Measurements from ENCODE around the gene ERC1.

The ERC1 gene

GRCh38 chr12:1473418-1473817 is 482.4 kb downstream of the ERC1 start:
- Histone ChIP-seq H3K9ac (ENCODE audit: low read length) (no peak overlapping the region), H3K27me3 (ENCODE audit: control insufficient read depth, insufficient read depth, low read length) (no peaks in the 10 kb centered on the region), H3K36me3 (ENCODE audit: control insufficient read depth, low read depth, low read length) (no peaks in the 10 kb centered on the region), H3K4me3 (ENCODE audit: low read length) (no peak overlapping the region), H3K9me3 (ENCODE audit: control insufficient read depth, low read depth, low read length) (no peaks in the 10 kb centered on the region), H3K4me1 (ENCODE audit: control insufficient read depth, low read depth, low read length) (peaks cover 14% of the 10 kb centered on the region), H3K27ac (ENCODE audit: low read length) (no peak overlapping the region)

GRCh38 chr12:1474041-1474573 is 483.1 kb downstream of the ERC1 start:
- H3K4me3 ChIP-seq (ENCODE audit: low read length): no peak overlapping the region
- no peak overlapping the region for H3K9ac ChIP-seq (ENCODE audit: low read length)
- no peaks in the 10 kb centered on the region for H3K36me3 ChIP-seq (ENCODE audit: control insufficient read depth, low read depth, low read length)
- H3K27ac ChIP-seq (ENCODE audit: low read length): no peak overlapping the region
- H3K9me3 ChIP-seq (ENCODE audit: control insufficient read depth, low read depth, low read length): no peaks in the 10 kb centered on the region
- H3K4me1 ChIP-seq (ENCODE audit: control insufficient read depth, low read depth, low read length): peaks cover 14% of the 10 kb centered on the region
- no peaks in the 10 kb centered on the region for H3K27me3 ChIP-seq (ENCODE audit: control insufficient read depth, insufficient read depth, low read length)

GRCh38 chr12:1474574-1475153 is 483.6 kb downstream of the ERC1 start:
- Histone ChIP-seq H3K9me3 (ENCODE audit: control insufficient read depth, low read depth, low read length) (no peaks in the 10 kb centered on the region), H3K36me3 (ENCODE audit: control insufficient read depth, low read depth, low read length) (no peaks in the 10 kb centered on the region), H3K4me1 (ENCODE audit: control insufficient read depth, low read depth, low read length) (peaks cover 14% of the 10 kb centered on the region), H3K4me3 (ENCODE audit: low read length) (no peak overlapping the region), H3K27ac (ENCODE audit: low read length) (no peak overlapping the region), H3K27me3 (ENCODE audit: control insufficient read depth, insufficient read depth, low read length) (no peaks in the 10 kb centered on the region), H3K9ac (ENCODE audit: low read length) (no peak overlapping the region)

GRCh38 chr12:1479645-1480044 is 488.6 kb downstream of the ERC1 start:
- Histone ChIP-seq H3K9ac (ENCODE audit: low read length) (no peak overlapping the region), H3K36me3 (ENCODE audit: control insufficient read depth, low read depth, low read length) (no peaks in the 10 kb centered on the region), H3K4me1 (ENCODE audit: control insufficient read depth, low read depth, low read length) (peaks cover 7% of the 10 kb centered on the region), H3K27ac (ENCODE audit: low read length) (no peak overlapping the region), H3K27me3 (ENCODE audit: control insufficient read depth, insufficient read depth, low read length) (no peaks in the 10 kb centered on the region), H3K4me3 (ENCODE audit: low read length) (no peak overlapping the region), H3K9me3 (ENCODE audit: control insufficient read depth, low read depth, low read length) (no peaks in the 10 kb centered on the region)

GRCh38 chr12:1481326-1481725 is 490.3 kb downstream of the ERC1 start:
- Histone ChIP-seq H3K9ac (ENCODE audit: low read length) (no peak overlapping the region), H3K4me3 (ENCODE audit: low read length) (no peak overlapping the region)

GRCh38 chr12:1481906-1482305 is 490.9 kb downstream of the ERC1 start:
- Histone ChIP-seq H3K27ac (ENCODE audit: low read length) (no peak overlapping the region), H3K36me3 (ENCODE audit: control insufficient read depth, low read depth, low read length) (no peaks in the 10 kb centered on the region), H3K4me3 (ENCODE audit: low read length) (no peak overlapping the region), H3K27me3 (ENCODE audit: control insufficient read depth, insufficient read depth, low read length) (no peaks in the 10 kb centered on the region), H3K9me3 (ENCODE audit: control insufficient read depth, low read depth, low read length) (no peaks in the 10 kb centered on the region), H3K9ac (ENCODE audit: low read length) (no peak overlapping the region), H3K4me1 (ENCODE audit: control insufficient read depth, low read depth, low read length) (peaks cover 3% of the 10 kb centered on the region)

More at GRCh38 chr12:1481326-1481725, 490.3 kb downstream of the ERC1 start:
- H3K4me1 ChIP-seq (ENCODE audit: control insufficient read depth, low read depth, low read length): peaks cover 3% of the 10 kb centered on the region
- H3K9me3 ChIP-seq (ENCODE audit: control insufficient read depth, low read depth, low read length): no peaks in the 10 kb centered on the region
- no peaks in the 10 kb centered on the region for H3K36me3 ChIP-seq (ENCODE audit: control insufficient read depth, low read depth, low read length)
- H3K27me3 ChIP-seq (ENCODE audit: control insufficient read depth, insufficient read depth, low read length): no peaks in the 10 kb centered on the region
- H3K27ac ChIP-seq (ENCODE audit: low read length): no peak overlapping the region

GRCh38 chr12:1488908-1489381 is 497.9 kb downstream of the ERC1 start:
- no peaks in the 10 kb centered on the region for H3K9me3 ChIP-seq (ENCODE audit: control insufficient read depth, low read depth, low read length)
- H3K36me3 ChIP-seq (ENCODE audit: control insufficient read depth, low read depth, low read length): no peaks in the 10 kb centered on the region
- no peaks in the 10 kb centered on the region for H3K27me3 ChIP-seq (ENCODE audit: control insufficient read depth, insufficient read depth, low read length)
- H3K27ac ChIP-seq (ENCODE audit: low read length): no peak overlapping the region
- no peak overlapping the region for H3K9ac ChIP-seq (ENCODE audit: low read length)
- H3K4me3 ChIP-seq (ENCODE audit: low read length): no peak overlapping the region
- no peaks in the 10 kb centered on the region for H3K4me1 ChIP-seq (ENCODE audit: control insufficient read depth, low read depth, low read length)

- H3K27ac ChIP-seq (ENCODE audit: low read length): no peak overlapping the region
- H3K36me3 ChIP-seq (ENCODE audit: control insufficient read depth, low read depth, low read length): no peaks in the 10 kb centered on the region
- H3K27me3 ChIP-seq (ENCODE audit: control insufficient read depth, insufficient read depth, low read length): no peaks in the 10 kb centered on the region
- H3K4me1 ChIP-seq (ENCODE audit: control insufficient read depth, low read depth, low read length): no peaks in the 10 kb centered on the region
- no peaks in the 10 kb centered on the region for H3K9me3 ChIP-seq (ENCODE audit: control insufficient read depth, low read depth, low read length)
- no peak overlapping the region for H3K9ac ChIP-seq (ENCODE audit: low read length)
- no peak overlapping the region for H3K4me3 ChIP-seq (ENCODE audit: low read length)
These were observed 501.1 kb downstream of the ERC1 start for GRCh38 chr12:1491983-1492697.

- H3K4me1 ChIP-seq (ENCODE audit: control insufficient read depth, low read depth, low read length): no peaks in the 10 kb centered on the region
- no peak overlapping the region for H3K4me3 ChIP-seq (ENCODE audit: low read length)
- H3K27me3 ChIP-seq (ENCODE audit: control insufficient read depth, insufficient read depth, low read length): no peaks in the 10 kb centered on the region
- H3K27ac ChIP-seq (ENCODE audit: low read length): no peak overlapping the region
- H3K36me3 ChIP-seq (ENCODE audit: control insufficient read depth, low read depth, low read length): no peaks in the 10 kb centered on the region
- H3K9me3 ChIP-seq (ENCODE audit: control insufficient read depth, low read depth, low read length): no peaks in the 10 kb centered on the region
- no peak overlapping the region for H3K9ac ChIP-seq (ENCODE audit: low read length)
These were observed 502.9 kb downstream of the ERC1 start for GRCh38 chr12:1493781-1494565.

GRCh38 chr12:1494856-1495255 is 503.8 kb downstream of the ERC1 start:
- no peak overlapping the region for H3K4me3 ChIP-seq (ENCODE audit: low read length)
- H3K27me3 ChIP-seq (ENCODE audit: control insufficient read depth, insufficient read depth, low read length): no peaks in the 10 kb centered on the region
- no peaks in the 10 kb centered on the region for H3K9me3 ChIP-seq (ENCODE audit: control insufficient read depth, low read depth, low read length)
- H3K4me1 ChIP-seq (ENCODE audit: control insufficient read depth, low read depth, low read length): no peaks in the 10 kb centered on the region
- no peak overlapping the region for H3K9ac ChIP-seq (ENCODE audit: low read length)
- no peak overlapping the region for H3K27ac ChIP-seq (ENCODE audit: low read length)
- no peaks in the 10 kb centered on the region for H3K36me3 ChIP-seq (ENCODE audit: control insufficient read depth, low read depth, low read length)

- Histone ChIP-seq H3K27ac (ENCODE audit: low read length) (no peak overlapping the region), H3K36me3 (ENCODE audit: control insufficient read depth, low read depth, low read length) (no peaks in the 10 kb centered on the region), H3K4me3 (ENCODE audit: low read length) (no peak overlapping the region), H3K27me3 (ENCODE audit: control insufficient read depth, insufficient read depth, low read length) (no peaks in the 10 kb centered on the region), H3K9ac (ENCODE audit: low read length) (no peak overlapping the region), H3K9me3 (ENCODE audit: control insufficient read depth, low read depth, low read length) (no peaks in the 10 kb centered on the region), H3K4me1 (ENCODE audit: control insufficient read depth, low read depth, low read length) (no peaks in the 10 kb centered on the region)
These were observed 505.3 kb downstream of the ERC1 start for GRCh38 chr12:1496162-1496900.

All from iPS-18a (cell line).